H1 (cell line): ENCODE measurements around the gene BIRC5. TPM values are rescaled to one million over a fixed set of nuclear protein-coding genes. Genes with fewer than 3 reads are reported as not detected.

ENCODE experiments used
- CHD7 ChIP-seq: fragments of 300-600 bp; sonication (generic); IDR thresholded peaks from 2 replicates; pipeline ENCODE4 v1.7.1; 2012; ENCODE audit warnings: low read length, moderate library complexity, mild to moderate bottlenecking, inconsistent platforms; ENCODE audit not compliant: insufficient replicate concordance
- MAX ChIP-seq: IDR thresholded peaks from 2 replicates; pipeline ENCODE4 v1.6.1; 2012; ENCODE audit warnings: inconsistent platforms
- SIX5 ChIP-seq: IDR thresholded peaks from 2 replicates; pipeline ENCODE4 v1.6.1; 2011; ENCODE audit warnings: mild to moderate bottlenecking, low read depth, low read length
- polyA plus RNA-seq, 7 experiments: library from polyadenylated mRNA; depleted of rRNA in 3 of 7; stranded (reverse) in 5 of 7; unstranded in 2 of 7; fragments of >200 nt in 5 of 7; fragments of 200-250 nt in 2 of 7; gene quantifications; 1 replicate in 5 of 7; 2 replicates in 1 of 7; 4 replicates in 1 of 7; pipeline versions ENCODE4 v1.2.1 to v1.2.3, GENCODE V29; 2011 to 2013; ENCODE audit warnings: missing spikeins in 2 of 7, mixed read lengths in 2 of 7
- total RNA-seq: library from RNA; stranded (reverse); fragmentation: NEBNext Ultra II Directional; extraction: Animal tissue kit (Norgen Biotek cat#: 25700); gene quantifications from 2 replicates; pipeline ENCODE4 v1.2.1, GENCODE V29; 2021

Gene BIRC5
- total and polyA plus RNA-seq, 2 of the 8 experiments (the other 6 are each of a cell fraction or from before 2014, with no cell fraction given): 42.2 to 108 TPM

- no peak for TF ChIP-seq CHD7
- no peak for TF ChIP-seq MAX
- TF ChIP-seq SIX5: no peak
Observed at GRCh38 chr17:78226759-78227454, 12.9 kb downstream of the BIRC5 start (continued).
